CD4-positive, alpha-beta T cell treated with Interleukin-4 for 4 hours (primary cell): ENCODE data around the gene KLHL30.

Source experiments
- DNase-seq: peaks from one replicate; pipeline ENCODE4 v3.0.0-alpha.2; 2020

The KLHL30 gene

DNA sequence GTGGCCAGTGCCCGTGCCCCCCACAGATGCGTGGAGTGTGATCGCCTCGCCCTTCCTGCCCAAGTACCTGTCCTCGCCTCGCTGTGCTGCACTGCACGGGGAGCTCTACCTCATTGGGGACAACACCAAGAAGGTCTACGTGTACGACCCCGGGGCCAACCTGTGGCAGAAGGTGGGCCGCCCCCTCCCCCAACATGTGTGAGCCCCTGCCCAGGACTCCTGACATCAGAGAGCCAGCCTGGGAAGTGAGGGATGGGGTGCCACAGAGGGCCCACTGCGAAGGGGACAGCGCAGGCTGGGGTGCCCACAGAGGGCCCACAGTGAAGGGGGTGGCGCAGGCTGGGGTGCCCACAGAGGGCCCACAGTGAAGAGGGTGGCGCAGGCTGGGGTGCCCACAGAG, 10.5 kb downstream of the KLHL30 start:
- DNase-seq = no peak

DNA sequence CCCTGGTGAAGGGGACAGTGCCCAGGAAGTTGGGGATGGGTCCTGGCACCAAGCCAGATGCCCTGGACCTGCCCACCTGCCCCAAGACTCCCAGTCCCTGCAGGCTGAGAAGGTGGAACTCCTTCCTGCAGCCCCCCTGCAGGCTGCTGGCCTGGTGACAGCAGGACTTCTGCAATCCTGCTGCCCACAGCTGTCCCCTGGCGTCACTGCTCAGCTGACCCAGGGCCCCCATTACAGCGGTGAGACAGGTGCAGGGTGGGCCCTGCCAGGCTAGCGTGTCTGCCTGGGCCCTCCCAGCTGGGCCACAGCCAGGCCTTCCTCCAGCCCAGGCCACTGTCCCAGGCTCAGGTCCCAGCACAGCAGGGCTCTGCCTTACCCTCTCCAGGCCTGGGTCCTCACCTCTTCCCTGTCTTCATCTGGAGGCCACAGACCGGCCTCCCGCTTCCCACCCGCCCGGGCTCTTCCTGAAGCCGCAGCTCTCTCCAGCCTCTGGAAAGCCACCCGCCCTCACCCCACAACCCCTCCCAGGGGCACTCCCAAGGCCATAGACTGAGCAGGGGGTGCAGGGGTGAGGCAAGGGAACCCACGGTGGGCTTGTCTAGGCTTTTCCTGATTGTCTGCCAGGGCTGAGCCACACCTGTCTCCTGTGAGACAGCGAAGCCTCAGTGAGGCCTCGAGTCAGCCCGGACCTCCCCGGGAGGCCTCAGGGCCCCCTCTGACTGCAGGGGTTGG, 11.5 kb downstream of the KLHL30 start:
- DNase-seq = no peak

DNA sequence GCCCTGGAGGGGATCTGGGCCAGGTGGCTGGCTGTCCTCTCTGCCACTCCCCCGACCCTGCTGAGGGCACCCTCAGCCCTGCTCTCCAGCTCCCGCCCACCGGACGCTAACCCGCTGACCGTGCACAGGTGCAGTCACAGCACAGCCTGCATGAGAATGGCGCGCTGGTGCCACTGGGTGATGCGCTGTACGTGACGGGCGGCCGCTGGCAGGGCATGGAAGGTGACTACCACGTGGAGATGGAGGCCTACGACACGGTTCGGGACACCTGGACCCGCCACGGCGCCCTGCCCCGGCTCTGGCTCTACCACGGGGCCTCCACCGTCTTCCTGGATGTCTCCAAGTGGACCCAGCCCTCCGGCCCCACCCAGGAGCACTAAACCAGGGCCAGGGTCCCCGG, 12.2 kb downstream of the KLHL30 start:
- no peak for DNase-seq

DNA sequence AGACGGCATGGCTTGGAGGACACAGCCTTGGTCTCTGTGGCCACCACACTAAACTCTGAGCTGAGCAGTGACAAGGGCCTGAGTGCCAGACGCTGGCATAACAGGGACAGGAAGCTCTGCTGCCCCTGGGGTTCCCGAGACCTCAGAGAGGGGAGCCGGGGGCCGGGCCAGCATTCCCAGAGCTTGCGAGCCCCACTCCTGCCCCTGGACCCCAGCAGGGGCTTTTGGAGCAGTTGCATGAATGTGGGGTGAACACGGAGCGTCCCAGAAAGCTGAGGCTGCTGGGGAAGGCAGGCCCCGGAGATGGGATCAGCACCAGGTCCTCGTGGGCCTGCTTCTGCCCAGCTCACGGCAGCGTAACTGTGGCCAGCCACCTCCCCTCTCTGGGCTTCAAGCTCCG, 12.7 kb downstream of the KLHL30 start:
- DNase-seq = no peak

GRCh38 chr2:238151628-238152235, 13.3 kb downstream of the KLHL30 start:
- DNase-seq = no peak

DNA sequence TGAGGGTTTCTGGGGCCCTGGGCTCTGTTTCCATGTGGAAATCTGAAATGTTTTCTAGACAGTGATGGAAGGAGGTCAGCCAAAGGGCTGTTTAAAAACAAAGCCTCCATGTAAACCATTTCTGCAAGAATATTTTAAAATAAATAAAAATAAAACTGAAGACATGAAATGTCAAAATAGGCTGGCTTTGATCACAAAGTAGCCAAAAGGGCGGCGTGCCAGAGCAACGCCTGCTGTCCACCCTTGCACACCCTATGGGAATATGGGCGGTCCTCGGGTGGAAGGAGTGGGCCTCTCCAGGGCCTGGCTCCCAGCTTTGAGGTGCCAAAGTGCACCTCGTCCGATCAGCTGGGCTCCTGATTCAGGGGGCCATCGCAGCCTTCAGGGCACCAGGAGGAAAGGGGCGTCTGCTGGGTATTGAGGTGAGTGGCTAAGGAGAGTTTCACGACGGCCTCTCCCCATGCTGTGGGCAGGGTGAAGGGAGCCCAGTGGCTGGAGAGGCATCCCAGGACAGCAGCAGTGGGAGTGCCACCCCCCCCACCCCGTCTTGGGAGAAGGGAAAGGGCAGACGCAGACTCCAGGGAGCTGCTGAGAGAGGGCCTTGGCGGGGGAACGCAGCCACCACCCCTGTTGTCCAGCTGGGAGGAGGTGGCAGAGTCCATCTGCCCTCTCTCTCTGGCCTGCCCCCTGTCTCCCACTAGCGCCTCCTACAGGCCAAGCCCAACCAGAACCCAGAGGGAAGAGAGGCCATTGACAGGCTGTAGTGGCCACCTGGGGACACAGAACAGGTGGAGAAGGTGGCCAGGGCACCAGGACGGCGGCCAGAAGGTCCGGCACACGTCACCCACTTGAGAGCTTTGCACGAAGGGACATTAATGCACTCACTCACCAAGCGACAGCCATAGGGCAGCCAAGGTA, 14.6 kb downstream of the KLHL30 start:
- no peak for DNase-seq

DNA sequence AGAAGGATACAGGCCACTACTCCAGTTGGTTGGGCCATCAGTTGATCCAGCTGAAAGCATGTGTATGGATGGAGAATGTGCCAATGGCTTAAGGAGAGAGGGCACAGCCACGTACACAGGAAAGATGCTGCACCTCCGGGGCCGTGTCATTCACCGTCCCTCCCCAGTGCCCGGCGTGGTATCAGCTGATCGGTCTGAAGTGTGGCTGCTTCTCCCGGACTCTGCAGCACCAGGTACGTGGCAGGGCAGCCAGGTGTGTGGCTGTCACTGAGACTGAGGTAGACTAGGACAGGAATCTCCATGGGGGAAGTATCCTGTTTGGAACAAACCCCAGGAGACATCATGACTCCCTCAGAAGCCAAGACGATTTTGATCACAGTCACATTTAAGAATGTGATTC, 16.1 kb downstream of the KLHL30 start:
- no peak for DNase-seq

GRCh38 chr2:238155051-238155760, 16.7 kb downstream of the KLHL30 start:
- DNase-seq = no peak

DNA sequence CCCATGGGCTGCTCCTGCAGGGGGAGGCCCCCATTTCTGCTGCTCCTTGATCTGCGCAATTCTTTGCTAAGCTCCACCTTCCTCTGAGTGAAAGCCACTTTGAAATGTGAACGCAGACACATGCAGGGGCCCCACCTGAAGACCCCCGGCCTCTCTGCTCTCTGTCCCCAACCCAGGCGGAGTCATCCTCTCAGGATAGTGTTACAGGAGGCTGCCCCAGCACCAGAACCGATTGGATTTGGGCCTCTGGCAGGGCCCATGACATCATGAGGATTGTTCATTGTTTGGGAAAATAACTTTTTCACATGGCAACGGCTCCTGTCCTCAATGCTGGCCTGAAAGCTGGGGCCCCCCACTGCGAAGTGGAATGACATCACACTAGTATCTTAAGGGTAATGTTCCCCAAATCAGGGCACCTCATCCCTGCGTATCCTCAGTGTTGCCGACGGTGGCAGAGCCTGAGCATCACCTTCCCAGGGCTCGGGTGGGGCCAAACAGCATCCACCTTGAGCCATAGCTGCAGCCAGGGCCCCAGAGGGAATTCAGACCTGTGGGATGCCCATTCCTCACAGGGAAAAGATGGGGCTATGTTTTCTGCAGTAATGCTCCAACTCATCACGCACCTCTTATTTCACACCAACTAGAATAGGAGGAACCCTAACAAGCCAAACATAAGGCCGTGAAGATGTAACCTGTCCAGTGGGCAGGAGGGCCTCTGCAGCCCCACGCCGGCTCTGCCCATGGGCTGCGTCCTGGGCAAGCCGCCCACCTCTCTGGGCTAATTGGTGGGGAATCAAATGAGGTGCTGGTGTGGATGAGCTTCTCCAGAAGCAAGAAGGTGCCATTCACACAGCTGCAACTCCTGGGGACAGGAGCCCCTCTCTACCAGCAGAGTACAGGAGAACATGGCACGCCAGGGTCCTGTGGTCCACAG, 17.6 kb downstream of the KLHL30 start:
- no peak for DNase-seq

DNA sequence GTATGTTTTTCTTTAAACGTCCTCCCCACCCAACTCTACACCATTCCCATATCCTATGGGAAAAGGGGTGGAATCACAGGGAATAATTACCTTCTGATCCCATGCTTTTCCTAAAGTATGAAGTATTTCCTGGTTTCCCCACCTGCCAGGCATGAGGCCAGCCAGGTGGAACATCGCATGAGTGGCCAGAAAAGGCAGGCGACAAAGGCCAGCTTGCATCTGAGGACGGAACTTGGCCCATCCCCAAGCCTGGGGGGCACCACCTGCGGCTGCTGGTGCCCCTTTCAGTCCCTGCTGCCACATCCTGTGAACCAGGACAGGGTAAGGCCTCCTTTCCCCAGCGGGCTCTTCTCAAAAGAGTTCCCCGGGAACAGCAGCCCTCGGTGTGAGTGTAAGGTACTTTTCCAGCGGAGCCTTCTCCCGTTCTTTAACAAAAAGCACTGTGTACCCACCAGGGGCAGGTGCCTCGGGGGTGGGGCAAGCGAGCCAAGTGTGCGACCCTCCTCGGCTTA, 19.1 kb downstream of the KLHL30 start:
- DNase-seq = no peak

GRCh38 chr2:238158018-238158508, 19.6 kb downstream of the KLHL30 start:
- no peak for DNase-seq

DNA sequence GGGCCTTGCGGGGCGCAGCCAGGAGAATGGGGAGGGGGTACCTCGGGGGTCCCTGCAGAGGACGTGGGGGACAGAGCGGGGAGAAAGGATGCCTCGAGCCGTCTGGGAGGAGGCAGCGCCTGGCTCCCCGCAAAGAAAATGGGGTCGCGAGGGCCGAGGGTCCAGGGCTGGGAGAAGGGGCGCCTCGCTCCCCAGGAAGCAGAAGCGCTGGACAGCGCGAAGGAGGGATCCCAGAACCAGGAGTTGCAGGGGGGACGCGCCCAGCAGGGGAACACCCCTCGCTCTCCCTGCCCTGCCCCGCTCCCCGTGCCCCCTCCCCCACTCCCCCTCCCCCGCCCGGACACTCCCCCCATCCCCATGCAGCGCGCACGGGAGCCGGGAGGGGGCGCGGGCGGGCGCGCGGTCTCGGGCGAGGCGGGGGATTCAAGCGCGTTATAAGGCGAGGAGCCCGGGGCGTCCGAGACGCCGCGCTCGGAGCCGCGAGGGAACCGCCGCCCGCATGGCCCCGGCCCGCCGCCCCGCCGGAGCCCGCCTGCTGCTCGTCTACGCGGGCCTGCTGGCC, 20.1 kb downstream of the KLHL30 start, which contains the start of gene ERFE:
Gene ERFE, plus strand, starts transcription at position 462 of the 562 bp plus-strand sequence. Its CDS starts 38 bp downstream, at position 500.
- DNase-seq = no peak

DNA sequence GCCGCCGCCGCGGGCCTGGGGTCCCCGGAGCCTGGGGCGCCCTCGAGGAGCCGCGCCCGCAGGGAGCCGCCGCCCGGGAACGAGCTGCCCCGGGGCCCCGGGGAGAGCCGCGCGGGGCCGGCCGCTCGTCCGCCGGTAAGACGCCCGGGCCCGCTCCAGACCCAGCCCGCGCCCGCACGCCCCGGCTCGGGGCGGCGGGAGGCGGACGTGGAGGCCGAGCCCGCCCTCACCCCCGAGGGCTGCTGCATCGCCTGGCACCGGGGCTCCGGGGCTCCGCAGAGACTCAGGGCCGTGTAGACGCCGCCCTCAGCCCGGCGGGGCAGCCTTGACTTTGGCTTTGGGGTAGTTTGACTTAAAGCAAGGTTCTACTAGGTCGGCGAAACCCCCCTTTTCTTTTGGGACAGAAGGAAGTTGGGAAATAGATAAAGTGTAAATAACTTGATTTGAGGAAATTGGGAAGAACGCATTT, 20.6 kb downstream of the KLHL30 start:
- no peak for DNase-seq

DNA sequence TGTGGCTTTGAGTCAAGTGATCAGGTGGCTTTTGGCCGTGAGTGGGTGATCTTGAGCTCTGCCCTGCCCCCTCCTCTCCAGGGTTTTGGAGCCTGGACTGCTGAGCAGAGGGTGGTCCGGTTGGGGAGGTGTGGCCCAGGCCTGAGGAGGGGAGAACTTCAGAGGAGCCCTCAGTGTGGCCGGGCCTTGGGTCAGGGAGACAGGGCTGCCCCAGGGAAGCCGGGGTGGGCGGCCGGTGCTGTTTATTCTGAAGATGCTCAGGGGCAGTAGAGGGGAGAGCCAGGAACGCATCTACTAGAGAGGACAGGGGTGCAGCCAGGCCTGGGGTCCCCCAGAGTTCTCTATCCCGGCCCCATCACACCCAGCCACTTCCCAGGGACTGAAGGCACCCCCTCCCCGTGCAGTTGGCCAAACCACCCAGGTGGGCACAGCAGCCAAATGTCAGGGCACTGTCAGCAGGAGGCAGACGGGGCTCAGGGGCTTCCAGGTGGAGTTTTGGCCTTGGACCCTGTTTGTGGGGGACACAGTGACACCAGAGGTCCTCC, 21.3 kb downstream of the KLHL30 start:
- DNase-seq = no peak

- no peak for DNase-seq
Measured at GRCh38 chr2:238160206-238161129, 22.0 kb downstream of the KLHL30 start.

- no peak for DNase-seq
Measured at GRCh38 chr2:238161291-238162051, 23.0 kb downstream of the KLHL30 start.

GRCh38 chr2:238162251-238162845, 23.9 kb downstream of the KLHL30 start:
- no peak for DNase-seq

DNA sequence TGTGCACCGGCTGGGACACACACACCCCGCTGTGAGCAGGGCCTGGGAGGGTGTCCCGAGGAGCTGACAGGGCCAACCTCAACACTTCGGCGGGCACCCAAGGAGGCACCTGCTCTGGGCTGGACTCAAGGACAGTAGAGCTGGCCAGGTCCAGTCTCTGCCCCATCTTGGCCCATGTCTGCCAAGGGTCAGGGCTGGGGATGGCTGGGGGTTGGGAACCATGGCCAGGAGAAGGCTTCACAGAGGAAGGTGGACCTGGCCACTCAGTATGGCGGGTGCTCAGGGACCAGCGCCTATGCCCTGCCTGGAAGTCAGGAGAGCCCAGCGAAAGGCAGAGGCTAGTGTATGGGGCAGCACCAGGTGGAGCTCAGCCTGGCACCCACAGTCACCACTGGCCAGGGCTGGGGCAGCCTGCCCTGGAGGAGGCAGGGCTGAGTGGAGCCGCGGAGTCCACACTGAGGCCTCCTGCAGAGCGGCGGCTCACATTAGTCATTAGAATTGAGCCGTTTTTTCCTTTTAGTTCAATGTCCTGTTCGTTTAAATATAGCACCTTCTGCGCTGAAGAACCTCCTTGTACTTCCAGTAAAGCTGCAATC, 24.5 kb downstream of the KLHL30 start:
- DNase-seq = no peak
